Right atrium auricular region (tissue), 2 donors: ENCODE measurements around the gene DYRK1A. TPM values are rescaled to one million over a fixed set of nuclear protein-coding genes. Genes with fewer than 3 reads are reported as not detected.
A peak's percentile ranks its signal among the peaks of the same experiment; 100 is the strongest.

Experiments
- DNase-seq: peaks from one replicate; pipeline ENCODE4 v3.0.0-alpha.2; 2019; ENCODE audit warnings: low spot score
- H3K27ac ChIP-seq, 2 donors: fragments of 200-600 bp; sonication (generic); 1 replicate in 1 of 2; 2 replicates in 1 of 2; pipeline ENCODE4 v1.5.1; 2016 to 2019
- H3K27me3 ChIP-seq, 2 donors: fragments of 200-600 bp; sonication (generic); one replicate each; pipeline versions ENCODE4 v1.5.1 to v1.6.0; 2017 to 2019
- H3K36me3 ChIP-seq: fragments of 200-600 bp; sonication (generic); one replicate; pipeline ENCODE4 v1.5.1; 2016
- H3K4me1 ChIP-seq, 2 donors: fragments of 200-600 bp; sonication (generic); one replicate each; pipeline versions ENCODE4 v1.5.1 to v1.6.0; 2017 to 2019
- H3K4me3 ChIP-seq, 2 donors: fragments of 200-600 bp; sonication (generic); 1 replicate in 1 of 2; 2 replicates in 1 of 2; pipeline ENCODE4 v1.5.1; 2017 to 2019; ENCODE audit warnings: mild to moderate bottlenecking in 1 of 2, moderate library complexity in 1 of 2
- H3K9me3 ChIP-seq, 2 donors: fragments of 200-600 bp; sonication (generic); one replicate each; pipeline ENCODE4 v1.5.1; 2019
- total RNA-seq, 2 donors: library from RNA; depleted of rRNA; stranded (reverse); fragments of >200 nt; gene quantifications; one replicate each; pipeline ENCODE4 v1.1.0, GENCODE V29; 2016
- TF ChIP-seq, protein P1 (sequence below), 2 donors: fragments of 200-600 bp; sonication (generic); IDR thresholded peaks; one replicate each; pipeline ENCODE4 v1.5.1; 2019; ENCODE audit warnings: antibody characterized with exemption in 2 of 2

Gene DYRK1A
- total RNA-seq, 2 donors from 2014 or later, result 69.3 to 94.7 TPM

DNA sequence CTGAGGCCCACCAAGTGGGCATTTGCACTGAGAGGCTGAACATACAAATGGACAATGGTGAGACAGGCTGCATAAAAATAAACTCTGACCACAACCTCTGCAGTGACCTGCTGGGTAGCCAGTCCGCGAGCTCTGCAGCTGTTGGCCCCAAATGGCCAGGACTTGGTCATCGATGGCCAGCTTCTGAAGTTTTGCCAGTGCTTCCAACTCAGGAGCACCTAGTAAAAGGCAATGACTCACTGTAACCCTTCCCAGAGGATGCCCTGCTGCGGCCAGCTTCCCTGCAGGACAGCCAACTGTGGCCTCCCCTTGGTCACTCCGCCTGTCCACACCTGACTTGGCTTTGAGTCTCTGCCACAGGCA, 185.4 kb downstream of the DYRK1A start:
- TF ChIP-seq, protein P1, sequence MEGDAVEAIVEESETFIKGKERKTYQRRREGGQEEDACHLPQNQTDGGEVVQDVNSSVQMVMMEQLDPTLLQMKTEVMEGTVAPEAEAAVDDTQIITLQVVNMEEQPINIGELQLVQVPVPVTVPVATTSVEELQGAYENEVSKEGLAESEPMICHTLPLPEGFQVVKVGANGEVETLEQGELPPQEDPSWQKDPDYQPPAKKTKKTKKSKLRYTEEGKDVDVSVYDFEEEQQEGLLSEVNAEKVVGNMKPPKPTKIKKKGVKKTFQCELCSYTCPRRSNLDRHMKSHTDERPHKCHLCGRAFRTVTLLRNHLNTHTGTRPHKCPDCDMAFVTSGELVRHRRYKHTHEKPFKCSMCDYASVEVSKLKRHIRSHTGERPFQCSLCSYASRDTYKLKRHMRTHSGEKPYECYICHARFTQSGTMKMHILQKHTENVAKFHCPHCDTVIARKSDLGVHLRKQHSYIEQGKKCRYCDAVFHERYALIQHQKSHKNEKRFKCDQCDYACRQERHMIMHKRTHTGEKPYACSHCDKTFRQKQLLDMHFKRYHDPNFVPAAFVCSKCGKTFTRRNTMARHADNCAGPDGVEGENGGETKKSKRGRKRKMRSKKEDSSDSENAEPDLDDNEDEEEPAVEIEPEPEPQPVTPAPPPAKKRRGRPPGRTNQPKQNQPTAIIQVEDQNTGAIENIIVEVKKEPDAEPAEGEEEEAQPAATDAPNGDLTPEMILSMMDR (IDR thresholded peaks at IDR 0.05), result no peak
- Histone ChIP-seq H3K4me3 (no peak overlapping the region), H3K4me1 (peaks cover 0 to 42% of the 10 kb centered on the region in 2 donors)

DNA sequence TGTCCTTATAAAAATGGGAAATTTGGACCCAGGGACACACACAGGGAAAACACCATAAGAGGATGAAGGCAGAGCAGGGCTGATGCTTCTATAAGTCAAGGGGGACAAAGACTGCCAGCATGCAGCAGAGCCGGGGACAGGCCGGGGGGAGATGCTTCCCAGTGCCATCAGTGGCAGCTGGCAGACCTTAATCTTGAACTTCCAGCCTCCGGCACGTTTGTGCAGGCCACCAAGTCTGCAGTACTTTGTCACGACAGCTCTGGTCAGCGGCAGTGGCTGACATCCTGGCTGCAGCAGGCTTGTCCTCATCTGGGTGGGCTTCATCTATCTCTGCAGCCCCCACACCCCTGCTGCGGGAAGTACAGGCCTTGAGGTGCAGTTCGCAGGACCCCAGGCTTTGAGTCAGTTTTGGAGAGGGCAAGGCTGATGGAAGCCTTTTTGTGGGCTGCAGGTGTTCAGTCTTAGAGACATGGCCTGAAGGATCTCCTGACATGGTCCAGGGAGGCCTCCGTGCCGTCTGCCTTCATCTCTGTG, 186.0 kb downstream of the DYRK1A start:
- TF ChIP-seq, protein P1 (IDR thresholded peaks at IDR 0.05), result no peak
- Histone ChIP-seq H3K9me3 (no peaks in the 10 kb centered on the region), H3K27me3 (no peaks in the 10 kb centered on the region), H3K27ac (peak overlapping the region; percentile 78 to 94), H3K4me3 (no peak overlapping the region), H3K36me3 (no peaks in the 10 kb centered on the region), H3K4me1 (peaks cover 0 to 42% of the 10 kb centered on the region in 2 donors)
- DNase-seq, result peak; percentile 53

More for the DNA sequence above, 185.4 kb downstream of the DYRK1A start:
- Histone ChIP-seq H3K36me3 (no peaks in the 10 kb centered on the region), H3K27ac (peak overlapping the region; percentile 78 to 94), H3K9me3 (no peaks in the 10 kb centered on the region), H3K27me3 (no peaks in the 10 kb centered on the region)
- DNase-seq, result no peak

DNA sequence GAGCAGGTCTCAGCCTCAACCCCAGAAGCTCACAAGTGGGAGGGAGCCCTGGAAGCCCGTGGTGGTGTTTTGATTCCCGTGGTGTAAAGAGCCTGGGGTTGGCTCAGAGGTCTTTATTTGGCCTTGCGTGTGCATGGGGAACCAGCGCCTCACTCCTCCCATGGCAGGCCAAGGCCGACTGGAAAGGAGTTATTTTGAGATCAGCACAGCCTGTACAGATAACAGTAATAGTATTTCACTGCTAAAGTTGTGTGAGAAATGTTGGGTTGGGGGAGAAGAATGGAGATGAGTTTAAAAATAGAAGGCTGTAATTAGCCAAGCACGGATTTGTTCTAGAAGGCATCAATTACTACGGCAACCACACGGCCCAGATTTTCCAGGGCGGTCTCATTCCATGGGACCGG, 186.5 kb downstream of the DYRK1A start:
- no peaks in the 10 kb centered on the region for H3K27me3 ChIP-seq
- H3K27ac ChIP-seq, result peak overlapping the region; percentile 78 to 94
- H3K36me3 ChIP-seq, result no peaks in the 10 kb centered on the region
- peak; percentile 57 for DNase-seq
- H3K4me1 ChIP-seq, result peaks cover 0 to 42% of the 10 kb centered on the region in 2 donors
- H3K4me3 ChIP-seq, result no peak overlapping the region
- TF ChIP-seq, protein P1 (IDR thresholded peaks at IDR 0.05), result no peak
- peaks cover 0 to under 1% of the 10 kb centered on the region in 2 donors for H3K9me3 ChIP-seq

DNA sequence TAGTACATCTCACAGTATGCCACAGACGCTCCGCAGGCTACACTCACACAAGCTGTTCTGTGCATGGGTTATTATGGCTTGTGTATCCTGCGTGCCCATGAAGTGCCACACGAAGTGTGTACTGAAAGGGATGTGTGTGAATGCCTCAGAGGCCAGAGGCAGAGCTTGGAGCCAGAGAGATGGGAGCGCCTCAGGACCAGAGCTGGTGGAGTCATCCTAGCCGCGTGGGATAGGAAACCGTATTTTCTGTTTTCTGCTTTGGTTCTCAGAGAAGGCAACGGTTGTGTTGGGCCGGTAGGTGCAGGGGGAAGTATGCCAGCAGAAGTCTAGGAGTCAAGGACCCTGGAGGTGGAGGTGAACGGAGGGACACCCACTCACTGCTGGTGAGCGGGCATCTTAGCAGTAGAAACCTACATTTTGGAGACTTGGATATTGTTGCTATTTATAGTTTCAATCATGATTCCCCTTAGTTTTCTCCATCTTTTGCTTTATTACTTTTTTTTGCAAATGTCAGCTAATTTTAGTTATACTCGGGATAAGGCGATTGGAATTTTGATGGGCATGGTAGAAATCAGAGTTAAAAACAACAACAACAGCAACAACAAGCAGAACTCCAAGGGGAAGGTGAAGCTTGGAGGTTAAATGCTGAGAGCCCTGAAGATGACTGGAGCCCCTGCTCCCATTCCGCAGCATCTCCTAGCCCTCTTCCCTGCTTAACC, 188.2 kb downstream of the DYRK1A start:
- peaks cover 0 to 42% of the 10 kb centered on the region in 2 donors for H3K4me1 ChIP-seq
- TF ChIP-seq, protein P1 (IDR thresholded peaks at IDR 0.05), result no peak

DNA sequence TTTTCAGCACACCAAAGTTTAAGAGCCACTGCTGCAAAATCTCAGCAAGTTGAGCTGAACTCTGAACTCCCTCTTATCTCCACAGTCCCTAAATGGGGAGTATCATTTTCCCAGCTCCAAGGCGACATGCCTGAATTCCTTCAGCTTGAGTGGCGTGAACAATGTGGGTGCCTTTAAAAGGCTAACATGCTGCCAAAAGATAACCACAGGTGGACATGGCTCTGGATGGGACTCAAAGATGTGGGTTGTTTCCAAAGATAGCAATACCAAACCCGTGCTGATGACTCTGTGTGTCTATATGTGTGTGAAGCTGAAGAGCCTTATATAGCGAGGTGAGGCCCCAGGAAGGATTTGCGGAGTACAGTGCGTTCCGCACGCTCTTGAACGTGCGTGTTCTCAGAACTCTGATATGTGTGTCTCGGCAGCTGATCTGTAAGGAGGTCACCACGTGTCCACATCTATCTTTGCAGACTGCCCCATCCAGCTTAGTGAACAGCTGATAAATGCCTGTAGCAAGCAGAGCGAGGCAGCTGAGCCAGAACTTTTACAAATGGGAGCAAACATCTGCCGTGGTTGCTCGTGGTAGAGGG, 189.2 kb downstream of the DYRK1A start:
- Histone ChIP-seq H3K27ac (peak overlapping the region; percentile 78 to 94), H3K9me3 (peaks cover 0 to 12% of the 10 kb centered on the region in 2 donors), H3K27me3 (no peaks in the 10 kb centered on the region), H3K4me3 (no peak overlapping the region), H3K36me3 (no peaks in the 10 kb centered on the region), H3K4me1 (peaks cover 0 to 40% of the 10 kb centered on the region in 2 donors)
- TF ChIP-seq, protein P1 (IDR thresholded peaks at IDR 0.05), result no peak
- peak; percentile 76 for DNase-seq

More for the DNA sequence above, 188.2 kb downstream of the DYRK1A start:
- peaks cover 0 to 12% of the 10 kb centered on the region in 2 donors for H3K9me3 ChIP-seq
- peak overlapping the region; percentile 78 to 94 for H3K27ac ChIP-seq
- no peaks in the 10 kb centered on the region for H3K36me3 ChIP-seq
- no peaks in the 10 kb centered on the region for H3K27me3 ChIP-seq
- no peak overlapping the region for H3K4me3 ChIP-seq
- DNase-seq, result no peak
